ENCODE results near the gene CFAP251.

DNA sequence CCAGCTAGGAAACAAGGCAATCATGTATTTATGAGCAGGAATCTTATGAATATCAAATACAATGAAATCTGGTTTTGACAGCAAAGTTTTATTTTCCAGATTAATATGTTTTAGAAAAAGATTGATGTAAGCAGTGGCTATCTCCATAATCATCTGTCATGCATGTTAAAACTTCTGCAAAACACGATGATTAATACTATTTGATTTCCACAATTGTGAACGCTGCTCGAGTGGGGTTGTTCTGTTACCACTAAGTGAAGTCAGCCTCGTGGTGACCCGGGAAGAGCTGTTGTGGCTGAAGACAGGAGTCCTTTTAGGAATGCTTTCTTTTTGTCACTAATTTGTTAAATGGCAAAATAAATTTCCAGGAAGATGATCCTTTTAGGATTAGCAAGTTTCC, 9.4 kb downstream of the CFAP251 start:
- no peak for TF ChIP-seq CTCF (conservative IDR thresholded peaks at IDR 0.05; ENCODE audit: low read depth, low read length)
- TF ChIP-seq EZH2 (IDR thresholded peaks at IDR 0.05; ENCODE audit: borderline replicate concordance, low read depth, low read length, poor library complexity, severe bottlenecking) = no peak
